GM18502 (cell line): ENCODE data around the gene PLBD1.

ENCODE experiments used
- ATAC-seq: cut with Tn5 transposase; IDR thresholded peaks from one replicate; pipeline ENCODE4 v1.9.1; 2021; ENCODE audit warnings: mild to moderate bottlenecking; ENCODE audit not compliant: unreplicated experiment, poor library complexity

PLBD1 gene

DNA sequence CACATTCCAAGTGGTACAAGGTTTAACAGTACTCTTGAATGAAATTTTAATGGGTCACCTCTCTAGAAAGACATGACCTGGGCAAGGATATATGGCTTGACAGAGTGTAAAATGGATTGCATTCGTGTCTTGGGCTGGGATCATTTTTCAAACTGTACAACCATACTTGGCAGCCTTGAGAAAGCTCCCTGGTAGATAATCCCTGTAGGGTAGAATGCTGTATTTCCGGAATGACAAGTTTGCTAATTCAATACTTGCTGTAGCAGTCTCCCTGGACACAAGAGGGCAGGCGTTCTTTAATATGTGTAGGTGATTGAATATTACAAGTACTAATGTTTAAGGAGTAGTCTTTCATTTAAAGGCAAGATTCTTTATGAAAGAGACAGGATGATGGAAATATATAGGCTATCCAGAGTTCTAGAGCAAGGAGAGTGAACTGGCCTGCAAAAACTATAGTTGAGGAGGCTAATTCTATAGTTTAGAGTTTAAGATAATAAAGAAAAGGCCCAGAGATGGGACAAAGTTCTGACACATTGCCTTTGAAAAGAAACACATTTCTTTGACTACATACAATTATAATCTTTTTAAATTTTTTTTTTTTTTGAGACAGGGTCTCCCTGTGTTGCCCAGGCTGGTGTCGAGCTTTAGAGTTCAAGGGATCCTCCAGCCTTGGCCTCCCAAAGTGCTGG, 53.4 kb downstream of the PLBD1 start:
- ATAC-seq, result no peak

GRCh38 chr12:14510574-14510973, 57.1 kb downstream of the PLBD1 start:
- no peak for ATAC-seq

DNA sequence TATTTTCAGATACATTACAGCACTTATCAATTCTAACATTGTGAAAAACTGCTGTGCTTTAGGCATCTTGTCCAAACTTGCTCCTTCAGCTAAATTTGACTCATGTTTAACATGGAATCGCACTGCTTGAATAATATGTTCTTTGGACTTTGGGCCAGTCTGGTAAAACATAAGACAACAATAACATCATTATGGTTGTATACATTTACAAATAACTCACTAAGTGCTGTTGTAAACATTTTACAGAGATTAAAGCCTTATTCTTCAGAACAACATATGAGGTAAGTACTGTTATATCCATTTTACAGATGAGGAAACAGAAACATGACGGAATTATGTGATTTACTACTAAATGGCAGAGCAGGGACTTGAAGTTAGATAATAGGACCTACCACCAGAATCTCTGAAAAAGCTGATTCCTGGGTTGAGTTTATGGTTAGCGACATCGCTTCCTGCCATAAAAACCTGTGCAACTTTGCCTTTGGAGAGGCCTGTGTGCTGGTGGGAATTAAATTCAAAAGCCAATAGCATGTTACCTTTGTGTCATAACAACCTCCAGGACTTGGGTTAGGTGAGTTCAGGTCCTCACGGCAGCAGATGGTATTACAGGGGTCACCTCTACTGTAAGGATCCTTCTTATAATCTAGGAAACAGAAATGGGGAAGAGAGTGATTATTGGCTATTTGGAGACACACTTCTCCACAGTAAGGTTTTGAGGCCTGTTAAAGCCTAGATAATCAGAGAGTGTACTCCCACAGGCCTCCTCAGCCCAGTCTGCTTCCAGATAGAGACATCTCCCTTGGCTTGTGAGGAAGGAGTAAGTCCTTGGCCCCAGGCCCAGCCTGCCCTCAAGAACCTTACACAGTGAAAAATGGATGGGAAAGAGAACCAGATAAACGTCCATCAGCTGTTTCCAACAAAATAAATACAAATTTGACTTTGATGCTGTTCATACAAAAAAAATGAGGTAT, 61.8 kb downstream of the PLBD1 start:
- no peak for ATAC-seq

GRCh38 chr12:14495326-14495725, 72.4 kb downstream of the PLBD1 start:
- no peak for ATAC-seq

DNA sequence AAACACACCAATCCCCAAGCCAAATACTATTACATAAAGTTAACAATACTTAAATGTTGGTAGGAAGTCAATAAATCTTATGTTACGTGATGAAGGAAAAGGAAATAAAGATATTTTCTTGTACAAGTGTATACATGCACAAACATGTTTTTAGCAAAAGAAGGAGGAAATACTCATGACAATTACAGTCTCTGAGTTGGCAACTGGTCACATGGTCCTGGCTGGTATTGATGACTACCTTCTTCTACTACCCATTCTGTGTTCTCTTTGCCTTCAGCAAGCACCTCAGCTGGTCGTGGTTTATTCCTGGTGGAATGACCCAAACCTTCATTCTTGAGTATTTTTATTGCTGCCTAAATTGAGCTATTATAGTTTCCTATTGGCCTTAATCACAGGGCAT, 84.8 kb downstream of the PLBD1 start:
- ATAC-seq, result no peak

DNA sequence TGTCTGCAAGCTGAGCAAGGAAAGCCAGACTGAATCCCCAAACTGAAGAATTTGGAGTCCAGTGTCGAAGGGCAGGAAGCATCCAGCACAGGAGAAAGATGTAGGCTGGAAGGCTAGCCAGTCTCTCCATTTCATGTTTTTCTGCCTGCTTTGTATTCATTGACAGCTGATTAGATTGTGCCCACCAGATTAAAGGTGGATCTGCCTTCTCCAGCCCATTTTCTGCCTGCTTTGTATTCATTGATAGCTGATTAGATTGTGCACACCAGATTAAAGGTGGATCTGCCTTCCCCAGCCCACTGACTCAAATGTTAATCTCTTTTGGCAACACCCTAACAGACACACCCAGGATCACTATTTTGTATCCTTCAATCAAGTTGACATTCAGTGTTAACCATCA, 85.3 kb downstream of the PLBD1 start:
- ATAC-seq, result no peak

- no peak for ATAC-seq
Observed at GRCh38 chr12:14481201-14481600, 86.5 kb downstream of the PLBD1 start.

GRCh38 chr12:14479004-14479403, 88.7 kb downstream of the PLBD1 start:
- no peak for ATAC-seq

DNA sequence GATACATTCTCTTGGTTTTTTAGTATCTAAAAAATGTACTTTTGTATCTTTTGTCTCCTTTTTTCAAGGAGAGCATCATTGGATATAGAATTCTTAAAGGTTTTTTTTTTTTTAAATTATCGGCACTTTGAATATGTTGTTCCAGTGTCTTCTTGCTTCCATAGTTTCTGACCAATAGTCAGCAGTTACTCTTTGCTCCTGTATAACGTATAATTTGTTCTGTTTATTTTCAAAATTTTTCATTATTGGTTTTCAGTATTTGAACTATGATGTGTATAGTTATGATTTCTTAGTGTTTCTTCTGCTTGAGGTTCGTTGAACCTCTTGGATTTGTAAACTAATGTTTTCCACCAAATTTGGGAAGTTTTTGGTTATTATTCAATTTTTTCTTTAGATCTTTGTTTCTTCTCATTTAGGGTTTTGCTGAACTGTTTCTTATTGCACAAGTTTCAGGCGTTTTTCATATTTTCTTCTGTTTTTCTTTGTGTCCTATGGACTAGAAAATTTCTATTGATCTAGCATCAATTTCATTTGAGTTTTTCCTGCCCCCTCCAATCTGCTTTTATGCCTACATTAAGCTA, 93.9 kb downstream of the PLBD1 start:
- ATAC-seq, result no peak

DNA sequence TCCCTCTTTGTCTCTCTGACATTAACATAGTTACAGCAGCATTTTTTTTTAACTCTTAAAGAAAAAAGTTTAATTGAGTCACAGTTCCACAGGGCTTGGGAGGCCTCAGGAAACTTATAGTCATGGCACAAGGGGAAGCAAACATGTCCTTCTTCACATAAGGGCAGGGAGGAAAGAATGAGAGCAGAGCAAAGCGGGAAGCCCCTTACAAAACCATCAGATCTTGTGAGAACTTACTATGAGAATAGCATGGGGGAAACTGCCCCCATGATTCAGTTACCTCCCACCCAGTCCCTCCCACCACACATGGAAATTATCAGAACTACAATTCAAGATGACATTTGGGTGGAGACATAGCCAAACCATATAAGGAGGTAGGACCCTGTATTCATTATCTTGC, 96.2 kb downstream of the PLBD1 start:
- no peak for ATAC-seq

DNA sequence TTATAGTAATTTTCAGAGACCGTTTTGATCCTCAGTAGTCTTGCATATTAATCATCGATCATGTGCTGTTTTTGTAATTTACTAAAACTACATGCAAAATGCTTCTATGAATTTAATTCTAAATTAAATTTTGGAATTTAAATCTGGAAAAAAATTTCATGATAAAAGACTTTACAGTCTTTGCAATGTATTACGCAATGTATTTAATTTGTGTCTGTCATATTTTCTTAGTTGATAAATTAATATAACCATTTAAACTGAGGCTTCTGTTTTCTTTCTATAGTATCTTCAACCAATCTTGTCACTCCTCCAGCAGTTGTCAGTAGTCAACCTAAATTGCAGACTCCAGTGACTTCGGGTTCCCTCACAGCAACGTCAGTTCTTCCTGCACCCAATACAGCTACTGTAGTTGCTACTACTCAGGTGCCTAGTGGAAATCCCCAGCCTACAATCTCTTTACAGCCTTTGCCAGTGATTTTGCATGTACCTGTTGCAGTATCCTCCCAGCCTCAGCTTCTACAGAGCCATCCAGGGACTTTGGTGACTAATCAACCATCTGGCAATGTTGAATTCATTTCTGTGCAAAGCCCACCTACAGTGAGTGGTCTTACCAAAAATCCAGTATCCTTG, 107.4 kb downstream of the PLBD1 start:
- no peak for ATAC-seq

DNA sequence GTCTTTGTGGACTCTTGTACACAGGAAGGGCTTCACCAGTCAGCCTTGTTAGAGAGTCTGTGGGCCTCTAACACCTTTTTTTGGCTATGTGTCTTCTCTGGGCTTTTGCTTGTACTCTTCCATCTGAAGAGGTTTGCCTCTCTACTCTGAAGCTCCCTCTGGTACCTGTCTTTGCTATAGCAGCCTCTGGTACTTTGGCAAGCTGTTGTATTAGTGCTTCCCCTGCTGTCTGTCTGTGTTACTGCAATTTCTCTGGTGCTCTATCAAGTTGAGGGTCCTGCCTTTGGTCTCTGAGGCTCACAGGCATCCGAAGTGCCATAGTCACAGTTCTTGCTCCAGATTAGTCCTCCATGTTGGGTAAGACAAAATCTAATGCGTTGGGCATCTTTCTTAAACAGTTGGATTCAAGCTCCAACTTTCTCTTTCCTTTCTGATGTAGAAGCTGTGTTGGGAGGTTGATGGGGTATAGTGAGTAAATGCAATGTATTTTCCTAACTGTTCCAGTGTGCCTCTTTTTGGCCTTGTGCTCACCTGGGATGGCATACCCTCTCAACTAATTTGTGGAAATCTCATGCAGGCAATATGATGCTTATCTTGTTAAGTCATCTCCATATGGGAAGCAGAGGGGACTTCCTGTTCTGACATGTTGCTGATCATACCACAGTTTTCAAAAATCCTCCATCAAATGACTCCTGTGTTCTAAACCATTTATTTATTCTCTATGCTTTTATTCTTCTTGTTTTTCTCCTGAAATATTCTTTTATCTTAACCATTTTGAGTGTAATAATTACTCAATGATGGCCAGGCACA, 113.4 kb downstream of the PLBD1 start:
- peak; percentile 72 for ATAC-seq
